Kidney (tissue), 14 donors: Measurements from ENCODE around the gene SRSF3. TPM values are rescaled to one million over a fixed set of nuclear protein-coding genes. Genes with fewer than 3 reads are reported as not detected.

ENCODE experiments used
- DNase-seq, 5 donors: peaks; one replicate each; pipeline ENCODE4 v3.0.0-alpha.2; 2013 to 2020
- FAIRE-seq: peaks from 2 replicates; lab custom pipeline; 2012; peaks lifted over from hg19 to GRCh38; lab: Jason Lieb, UNC
- H3K27ac ChIP-seq, 2 donors: one replicate each; pipeline ENCODE4 v1.7.0; 2013; ENCODE audit warnings: low read depth in 2 of 2, low read length in 2 of 2, inconsistent platforms in 1 of 2
- H3K27me3 ChIP-seq: one replicate; pipeline ENCODE4 v1.7.1; 2013; ENCODE audit warnings: low read length, inconsistent platforms; ENCODE audit not compliant: control insufficient read depth, insufficient read depth
- H3K36me3 ChIP-seq, 3 donors: one replicate each; pipeline versions ENCODE4 v1.7.0 to v1.7.1; 2013; ENCODE audit warnings: low read length in 3 of 3, control low read depth in 1 of 3, inconsistent platforms in 1 of 3; ENCODE audit not compliant: insufficient read depth in 3 of 3, control insufficient read depth in 2 of 3
- H3K4me1 ChIP-seq, 3 donors: one replicate each; pipeline versions ENCODE4 v1.7.0 to v1.7.1; 2013; ENCODE audit warnings: low read length in 3 of 3, inconsistent platforms in 1 of 3, low read depth in 1 of 3; ENCODE audit not compliant: control insufficient read depth in 2 of 3, insufficient read depth in 2 of 3
- H3K4me3 ChIP-seq, 3 donors: one replicate each; pipeline versions ENCODE4 v1.7.0 to v1.8.1; 2013; ENCODE audit warnings: low read length in 3 of 3, control low read depth in 1 of 3, inconsistent platforms in 1 of 3
- H3K9ac ChIP-seq, 3 donors: one replicate each; pipeline versions ENCODE4 v1.7.0 to v1.7.1; 2013; ENCODE audit warnings: low read length in 3 of 3, control low read depth in 1 of 3, inconsistent platforms in 1 of 3
- H3K9me3 ChIP-seq, 3 donors: one replicate each; pipeline versions ENCODE4 v1.7.0 to v1.7.1; 2013; ENCODE audit warnings: low read length in 3 of 3, control low read depth in 1 of 3, inconsistent platforms in 1 of 3; ENCODE audit not compliant: control insufficient read depth in 2 of 3, insufficient read depth in 1 of 3
- CTCF ChIP-seq: IDR thresholded peaks from 3 replicates; pipeline ENCODE4 v1.5.1; 2012; ENCODE audit warnings: mild to moderate bottlenecking, moderate library complexity, borderline replicate concordance; ENCODE audit not compliant: insufficient read depth; ENCODE audit errors: extremely low read depth
- intact Hi-C: fragments of 100-400 bp; cut with DNase I; formaldehyde crosslinking; loops from one replicate; pipeline ENCODE4 v1.11.1; 2022
- polyA plus RNA-seq: library from polyadenylated mRNA; stranded (reverse); fragments of 350-450 nt; fragmentation: Illumina TruSeq; extraction: RNeasy Lipid Tissue Mini Kit (QIAGEN cat#74804); gene quantifications from one replicate; pipeline ENCODE4 v1.2.3, GENCODE V29; 2014; ENCODE audit warnings: low read depth, low replicate concordance; ENCODE audit not compliant: insufficient read depth
- total RNA-seq: library from RNA; stranded (reverse); fragmentation: NEBNext Ultra II Directional; extraction: Animal tissue kit (Norgen Biotek cat#: 25700); gene quantifications from one replicate; pipeline ENCODE4 v1.2.1, GENCODE V29; 2021
- donor health status: control.
- donor health status: control.
- donor health status: control.
- donor health status: control.
- donor health status: control.
- donor health status: DM: yes; HTN: yes; CAD: no.
- donor health status: Normal renal cell carcinoma (clear cell type).

Gene SRSF3
- total and polyA plus RNA-seq, 2 donors from 2014 or later: 222 to 257 TPM

- DNase-seq: no peak
- FAIRE-seq: no peak
- no peak overlapping the region for H3K27ac ChIP-seq
- H3K9ac ChIP-seq: no peak overlapping the region
- no peak for TF ChIP-seq CTCF
- intact Hi-C loops: no loop called here
- no peaks in the 10 kb centered on the region for H3K9me3 ChIP-seq
- no peaks in the 10 kb centered on the region for H3K36me3 ChIP-seq
- H3K27me3 ChIP-seq: no peaks in the 10 kb centered on the region
- H3K4me1 ChIP-seq: no peaks in the 10 kb centered on the region
- no peak overlapping the region for H3K4me3 ChIP-seq
These were observed 30.3 kb upstream of the SRSF3 start for GRCh38 chr6:36563928-36564284.

GRCh38 chr6:36566418-36566905 is 27.7 kb upstream of the SRSF3 start:
- Histone ChIP-seq H3K9ac (no peak overlapping the region), H3K36me3 (no peaks in the 10 kb centered on the region), H3K27ac (no peak overlapping the region), H3K9me3 (no peaks in the 10 kb centered on the region), H3K4me3 (no peak overlapping the region), H3K27me3 (no peaks in the 10 kb centered on the region), H3K4me1 (no peaks in the 10 kb centered on the region)
- intact Hi-C loops: no loop called here
- TF ChIP-seq CTCF: no peak
- DNase-seq: no peak
- no peak for FAIRE-seq

DNA sequence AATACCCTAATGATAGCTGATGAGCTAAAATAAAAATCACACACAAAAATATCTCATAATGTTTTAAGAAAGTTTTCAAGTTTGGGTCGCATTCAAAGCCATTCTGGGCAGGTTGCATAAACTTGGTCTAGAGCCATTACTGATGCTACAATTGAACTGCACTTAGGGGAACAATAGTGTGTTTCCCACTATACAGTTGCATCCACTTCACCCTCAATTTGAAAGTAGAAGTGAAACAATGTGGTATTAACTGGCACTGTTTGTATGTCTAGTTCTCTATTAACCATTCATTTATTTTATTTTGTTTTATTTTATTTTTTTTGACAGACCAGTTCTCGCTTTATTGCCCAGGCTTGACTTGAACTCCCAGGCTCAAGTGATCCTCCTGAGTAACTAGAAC is 23.9 kb upstream of the SRSF3 start:
- intact Hi-C loops: no loop called here
- no peak for TF ChIP-seq CTCF
- FAIRE-seq: no peak

More for the DNA sequence above, 23.9 kb upstream of the SRSF3 start:
- Histone ChIP-seq H3K4me3 (no peak overlapping the region), H3K4me1 (no peaks in the 10 kb centered on the region), H3K27ac (no peak overlapping the region), H3K36me3 (no peaks in the 10 kb centered on the region), H3K27me3 (no peaks in the 10 kb centered on the region), H3K9me3 (no peaks in the 10 kb centered on the region), H3K9ac (no peak overlapping the region)
- DNase-seq: no peak
